GM18508 (cell line): Measurements from ENCODE around the gene KAZN.

Experiments
- ATAC-seq: cut with Tn5 transposase; IDR thresholded peaks from one replicate; pipeline ENCODE4 v1.9.1; 2021; ENCODE audit warnings: moderate number of reproducible peaks; ENCODE audit not compliant: insufficient read depth, unreplicated experiment

KAZN gene

DNA sequence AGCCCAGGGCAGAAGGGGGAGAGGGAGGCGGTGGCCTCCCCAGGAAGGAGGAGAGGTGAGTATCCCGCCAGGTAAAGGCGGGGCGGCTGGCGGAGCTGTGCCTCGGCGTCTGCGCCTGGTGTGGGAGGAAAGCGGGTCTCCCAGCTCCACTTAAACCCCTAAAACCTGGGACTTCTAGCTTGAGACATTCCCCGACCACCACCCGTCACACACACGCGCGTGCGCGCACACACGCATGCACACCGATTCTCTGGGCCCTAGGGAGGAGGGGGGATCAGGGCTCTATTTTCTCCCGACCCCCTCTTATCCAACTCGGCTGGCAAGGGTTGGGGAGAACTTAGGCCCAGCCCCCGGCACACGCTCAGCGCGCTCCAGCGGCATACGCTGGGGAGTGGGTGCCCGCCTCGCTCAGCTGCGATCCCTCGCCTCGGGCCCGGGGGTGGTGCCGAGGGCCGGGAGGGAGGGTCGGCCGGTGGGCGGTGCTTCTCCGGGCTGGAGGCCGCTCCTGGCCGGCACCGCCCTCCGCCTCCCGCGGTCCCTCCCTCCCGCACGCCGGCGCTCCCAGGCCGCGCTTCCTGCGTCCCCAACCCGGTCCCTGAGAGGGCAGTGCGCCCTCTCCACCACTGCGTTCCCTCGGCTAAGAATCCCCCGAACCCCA lies 554.8 kb downstream of the KAZN start, which contains the start of gene TMEM51:
TMEM51 (plus strand) TSS at position 564 of the 658 bp plus-strand sequence. CDS start 61,341 bp downstream, outside the sequence.
- no peak for ATAC-seq

DNA sequence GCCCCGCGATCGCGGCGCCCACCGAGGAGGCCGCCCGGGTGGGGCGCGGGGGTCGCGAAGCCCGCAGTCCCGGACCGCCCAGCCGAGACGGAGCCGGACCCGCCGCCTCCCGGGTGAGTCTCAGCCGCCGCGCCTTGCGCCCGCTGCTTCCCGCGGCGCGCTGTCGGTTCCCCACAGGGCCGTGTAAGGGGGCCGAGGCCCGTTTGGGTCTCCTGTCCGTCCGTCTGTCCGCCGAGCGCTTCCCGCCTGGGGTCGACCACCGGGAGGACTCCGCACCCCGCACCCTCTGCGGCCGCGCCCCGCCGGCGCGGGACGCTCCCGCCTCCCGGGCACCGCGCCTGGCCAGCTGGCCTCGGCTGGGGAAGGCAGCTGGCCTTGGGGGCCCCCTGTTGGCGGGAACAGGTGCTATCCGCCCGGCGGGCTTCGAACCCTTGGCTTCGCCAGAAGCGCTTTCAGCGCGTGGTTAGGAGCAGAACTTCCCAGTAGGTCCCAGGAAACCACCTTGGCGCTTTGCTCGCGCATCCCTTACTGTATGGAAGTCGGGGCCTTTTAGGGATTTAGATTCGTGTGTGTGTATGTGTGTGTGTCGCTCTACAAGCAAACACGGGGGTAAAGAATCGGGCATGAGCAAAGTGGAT lies 555.5 kb downstream of the KAZN start:
- no peak for ATAC-seq

DNA sequence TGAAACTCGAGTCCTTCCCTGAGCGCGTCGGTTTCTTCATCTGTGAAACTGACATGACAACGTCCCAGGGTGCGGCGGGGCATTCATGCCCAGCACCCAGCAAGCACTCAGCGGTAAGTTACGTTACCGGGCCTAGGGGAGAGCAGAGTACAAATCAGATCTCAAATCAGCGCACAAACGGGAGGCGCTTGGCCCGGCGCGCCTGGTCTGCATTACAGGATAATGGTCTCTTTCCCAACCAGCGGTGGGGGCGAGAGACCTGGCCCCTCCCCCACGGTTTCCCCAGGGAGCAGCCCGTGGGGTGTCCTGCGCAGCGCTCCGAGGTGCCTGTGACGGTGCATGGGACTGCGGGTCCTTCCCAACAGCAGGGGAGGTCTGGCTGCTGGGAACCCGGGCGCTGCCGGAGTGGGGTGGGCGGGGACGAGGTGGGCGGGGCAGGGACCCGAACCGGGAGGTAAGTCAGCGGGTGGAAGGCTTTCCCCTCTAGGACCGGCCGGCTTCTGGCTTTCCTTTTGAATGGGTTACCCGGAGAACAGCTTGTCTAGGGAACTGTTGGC lies 556.1 kb downstream of the KAZN start:
- no peak for ATAC-seq

DNA sequence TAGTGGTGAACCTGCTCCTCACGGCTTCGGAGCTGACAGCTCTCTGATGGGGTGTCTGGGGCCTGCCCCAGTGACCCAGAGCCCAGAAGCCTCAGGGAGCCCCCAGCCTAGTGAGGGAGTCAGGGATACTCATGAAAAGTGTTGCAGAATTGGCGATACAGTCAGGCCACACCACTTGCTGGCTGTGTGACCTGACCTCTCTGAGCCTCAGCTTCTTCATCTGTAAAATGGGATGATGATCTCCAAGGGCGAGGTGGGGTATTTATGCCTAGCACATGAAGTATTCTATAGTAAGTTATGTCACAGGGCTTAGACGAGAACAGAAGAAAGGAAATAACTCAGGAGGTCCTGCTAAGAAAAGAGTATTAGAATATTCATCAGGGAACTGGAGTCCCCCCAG lies 556.7 kb downstream of the KAZN start:
- no peak for ATAC-seq

DNA sequence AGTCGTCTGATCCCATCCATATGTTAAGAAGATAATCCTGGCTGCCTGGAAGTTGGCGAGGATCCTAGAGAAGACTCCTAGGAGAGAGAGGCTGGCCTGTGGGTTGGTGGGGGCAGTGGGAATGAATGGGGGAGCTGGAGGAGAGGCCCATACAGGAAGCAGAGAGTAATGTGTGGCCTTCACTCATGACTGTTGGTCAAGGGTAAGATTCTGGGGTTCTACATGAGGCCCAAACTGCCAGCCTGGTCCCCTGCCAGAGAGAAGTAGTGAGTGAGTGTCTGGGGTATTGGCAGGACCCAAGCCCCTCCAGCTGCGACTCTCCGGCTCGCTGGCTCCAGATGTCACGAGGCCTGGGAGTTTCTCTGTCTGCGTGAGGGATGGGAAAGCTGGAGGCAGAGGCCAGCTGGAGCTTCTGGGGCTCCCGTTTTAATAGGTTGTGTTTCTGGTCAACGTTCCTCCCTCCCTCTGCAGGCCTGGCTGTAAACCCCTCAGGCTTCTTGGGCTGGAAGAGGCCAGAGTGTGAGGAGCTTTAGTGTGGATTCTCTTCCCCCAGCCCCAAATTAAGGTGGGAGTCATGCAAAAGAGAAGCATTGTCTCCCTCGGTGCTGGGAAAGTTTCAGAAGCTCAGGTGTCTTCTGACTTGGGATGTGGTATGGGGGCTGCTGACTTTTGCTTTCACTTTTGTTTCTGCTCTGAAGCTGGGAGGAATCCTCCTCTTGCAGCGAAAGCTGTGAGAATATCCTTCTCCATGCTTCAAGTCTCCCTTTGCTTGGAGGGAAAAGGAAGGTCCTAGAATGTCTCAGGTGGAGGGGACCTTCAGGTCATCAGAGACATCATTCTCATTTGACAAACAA lies 557.6 kb downstream of the KAZN start:
- no peak for ATAC-seq

DNA sequence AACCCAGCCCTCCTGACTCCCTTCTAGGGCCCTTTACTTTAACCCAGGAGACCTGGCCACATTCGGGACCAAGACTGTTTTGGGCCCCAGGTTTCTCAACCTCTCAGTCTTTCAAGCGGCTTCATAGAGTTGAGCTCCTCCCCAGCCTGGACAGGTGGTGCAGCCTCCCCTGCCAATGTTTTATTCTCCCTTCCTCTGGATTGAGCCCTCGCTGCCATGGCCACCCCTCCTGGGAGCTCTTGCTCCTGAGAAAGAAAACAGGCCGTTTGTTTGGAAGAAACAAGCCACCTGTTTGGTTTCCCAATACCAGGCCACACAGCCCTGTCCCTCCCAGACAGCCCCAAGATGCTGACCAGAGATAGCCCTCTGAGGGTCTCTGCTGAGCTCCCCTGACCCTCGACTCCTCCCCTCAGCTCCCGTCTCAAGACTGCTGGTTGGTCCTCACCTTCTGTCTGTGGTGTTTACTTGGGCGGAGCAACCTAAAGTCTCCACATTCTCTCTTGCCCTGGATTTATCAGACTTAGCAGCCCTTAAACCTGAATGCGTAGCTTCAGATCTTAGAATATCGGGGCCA lies 558.4 kb downstream of the KAZN start:
- ATAC-seq: no peak

DNA sequence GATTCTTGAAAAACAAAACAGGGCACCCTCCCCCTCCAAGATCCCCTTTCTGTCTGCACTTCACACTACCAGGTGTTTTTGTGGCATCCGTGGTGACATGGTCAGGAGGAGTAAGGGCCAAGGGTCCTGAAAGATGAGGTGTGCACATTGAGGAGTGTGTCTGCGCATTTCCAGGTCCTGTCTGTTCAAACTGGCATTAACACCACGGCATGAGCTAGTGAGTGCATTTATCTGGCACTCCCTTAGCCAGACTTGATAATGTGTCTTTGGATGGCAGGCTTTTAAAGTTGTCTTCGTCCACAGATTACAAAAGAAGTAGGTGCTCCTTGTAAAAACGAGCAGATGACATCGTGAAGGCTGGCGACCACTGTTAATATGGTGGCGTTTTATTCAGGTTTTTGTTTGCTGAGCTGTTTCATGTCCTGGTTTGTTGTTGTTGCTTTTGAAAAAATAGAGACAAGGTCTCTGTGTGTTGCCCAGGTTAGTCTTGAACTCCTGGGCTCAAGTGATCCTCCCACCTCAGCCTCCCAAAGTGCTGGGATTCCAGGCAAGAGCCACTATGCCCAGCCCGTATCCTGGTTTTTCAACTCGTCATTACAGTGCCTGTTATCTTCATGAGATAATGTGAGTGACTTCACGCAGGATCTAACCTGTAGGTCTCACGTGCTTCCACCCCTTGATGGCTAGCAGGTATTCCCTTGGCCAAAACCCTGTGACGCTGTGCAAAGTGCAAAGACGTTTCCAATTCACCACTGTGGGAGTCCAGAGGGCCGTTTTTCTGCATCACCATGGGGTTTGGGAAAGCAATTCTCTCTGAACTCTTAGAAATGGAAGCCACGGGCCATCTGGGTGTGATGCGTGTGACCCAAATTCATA lies 559.3 kb downstream of the KAZN start:
- no peak for ATAC-seq

DNA sequence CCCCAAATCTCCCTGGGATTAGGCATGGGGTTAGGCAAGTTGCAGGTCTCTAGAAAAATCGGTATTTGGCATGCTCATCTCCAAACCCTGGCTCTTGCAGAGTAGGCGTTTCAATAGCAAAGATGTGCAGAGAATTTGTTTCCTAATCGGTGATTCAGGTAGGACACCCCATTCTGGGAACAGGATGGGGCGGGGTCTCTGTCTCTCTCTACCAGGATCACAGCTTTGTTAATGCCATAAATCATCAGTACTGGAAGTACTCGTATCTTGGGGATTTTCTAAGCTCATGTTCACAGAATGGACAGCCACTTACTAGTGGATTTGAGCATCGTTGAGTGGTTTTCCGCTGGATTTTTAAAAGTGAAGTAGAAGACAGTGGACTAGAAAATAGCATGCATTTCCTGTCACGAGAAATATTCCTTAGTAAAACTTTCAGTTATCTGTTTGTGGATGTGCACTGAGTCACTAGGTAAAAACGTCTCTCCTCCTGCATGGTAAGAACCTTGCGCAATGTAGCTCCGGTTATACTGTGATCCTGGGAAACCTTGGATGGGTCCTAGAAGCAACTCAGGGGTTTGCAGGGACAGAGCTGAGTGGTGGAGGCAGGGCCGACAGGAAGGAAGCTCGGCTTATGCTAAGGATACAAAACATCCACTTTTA lies 560.2 kb downstream of the KAZN start:
- ATAC-seq: no peak

DNA sequence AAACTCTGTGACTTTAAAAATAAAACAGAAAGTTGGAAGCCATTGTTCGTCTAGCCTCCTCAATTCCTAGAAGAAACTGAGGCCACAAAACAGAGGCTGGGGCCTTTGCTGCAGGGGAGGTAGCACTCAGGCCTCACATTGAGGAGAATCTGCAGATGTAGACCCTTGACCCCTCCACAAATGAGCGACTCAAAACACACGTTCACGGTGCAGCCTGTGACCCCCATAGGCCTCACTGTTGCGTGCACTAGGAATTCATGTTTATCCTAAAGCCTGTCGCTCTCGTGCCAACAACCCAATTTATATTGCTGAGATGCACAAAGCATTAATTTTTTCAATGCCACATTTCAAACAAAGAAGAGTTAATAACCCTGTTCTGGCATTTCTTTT lies 560.7 kb downstream of the KAZN start:
- ATAC-seq: no peak

DNA sequence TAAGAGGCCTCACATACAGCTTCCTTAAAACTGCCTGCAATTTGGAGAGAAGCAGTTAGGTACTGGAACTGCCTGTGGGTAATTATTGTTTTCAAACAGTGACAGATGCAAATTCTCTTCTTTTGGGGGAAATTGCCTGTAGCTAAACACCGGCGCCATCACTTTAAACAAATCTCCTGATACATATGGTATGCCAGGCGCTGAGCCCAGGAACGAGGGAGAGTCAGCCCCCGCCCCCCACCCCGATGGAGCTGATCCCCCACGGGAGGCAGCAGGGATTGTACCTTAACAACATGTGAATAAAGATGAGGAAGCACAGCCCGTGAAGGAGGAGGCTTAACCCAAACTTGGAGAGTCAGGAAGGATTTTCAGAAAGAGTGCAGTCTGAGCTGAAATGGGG lies 562.1 kb downstream of the KAZN start:
- ATAC-seq: no peak

DNA sequence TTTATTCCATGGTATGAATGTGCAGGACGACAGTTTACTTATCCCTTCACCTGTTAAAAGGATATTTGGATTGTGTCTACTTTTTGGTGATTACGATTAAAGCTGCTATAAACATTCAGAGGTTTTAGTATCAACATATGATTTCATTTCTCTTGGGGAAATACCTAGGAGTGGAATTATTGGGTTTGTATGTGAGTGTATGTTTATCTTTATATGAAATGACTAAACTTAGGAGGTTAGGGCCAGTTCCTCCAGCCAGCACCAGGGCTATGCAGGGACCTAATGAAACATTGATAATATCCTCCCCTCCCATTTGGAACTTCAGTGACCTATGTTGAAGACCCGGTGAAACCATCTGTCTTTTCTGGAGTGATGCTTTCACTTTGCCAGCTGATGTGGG lies 568.9 kb downstream of the KAZN start:
- no peak for ATAC-seq
